DLD1 (cell line): ENCODE data around the gene CNTNAP3.
"Not testable (repeated sequence)": the region's sequence is repeated elsewhere in the genome, so short reads cannot be mapped to it uniquely, and the experiment has no call there.

ENCODE experiments used
- in situ Hi-C: cut with HindIII; loops from 2 replicates; pipeline ENCODE4 v1.10.0; 2017; ENCODE audit warnings: low sequenced_read_pairs

Gene CNTNAP3

GRCh38 chr9:39287980-39288379 lies at the start of gene CNTNAP3:
TSS of gene CNTNAP3 (minus strand) at chr9:39288167. CDS start at chr9:39288064, 103 bp downstream.
- in situ Hi-C loops = not testable (repeated sequence)

DNA sequence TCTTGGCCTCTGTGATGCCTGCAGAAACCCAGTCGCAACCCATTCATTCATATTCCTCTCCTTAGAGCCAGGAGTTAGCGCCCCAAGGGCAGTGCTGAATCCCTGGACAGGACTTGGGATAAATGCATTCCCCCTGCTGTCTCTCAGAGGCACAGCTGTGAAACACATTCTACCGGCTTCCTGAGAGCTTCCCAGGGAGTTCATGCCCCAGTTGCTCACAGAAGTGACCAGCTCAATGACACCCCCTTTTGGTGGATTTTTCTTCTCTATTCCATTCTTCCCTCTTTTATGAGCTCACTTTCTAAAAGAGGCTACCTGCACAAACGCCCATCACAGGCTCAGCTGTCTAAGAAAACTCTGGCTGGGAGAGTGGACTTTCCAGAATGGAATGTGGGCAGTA lies 8.0 kb downstream of the CNTNAP3 start:
- in situ Hi-C loops = not testable (repeated sequence)

GRCh38 chr9:39242513-39242912 lies 45.5 kb downstream of the CNTNAP3 start:
- in situ Hi-C loops = not testable (repeated sequence)

GRCh38 chr9:39232130-39232991 lies 55.6 kb downstream of the CNTNAP3 start:
- in situ Hi-C loops = not testable (repeated sequence)

- in situ Hi-C loops = not testable (repeated sequence)
Observed at GRCh38 chr9:39215976-39216375, 72.0 kb downstream of the CNTNAP3 start.

DNA sequence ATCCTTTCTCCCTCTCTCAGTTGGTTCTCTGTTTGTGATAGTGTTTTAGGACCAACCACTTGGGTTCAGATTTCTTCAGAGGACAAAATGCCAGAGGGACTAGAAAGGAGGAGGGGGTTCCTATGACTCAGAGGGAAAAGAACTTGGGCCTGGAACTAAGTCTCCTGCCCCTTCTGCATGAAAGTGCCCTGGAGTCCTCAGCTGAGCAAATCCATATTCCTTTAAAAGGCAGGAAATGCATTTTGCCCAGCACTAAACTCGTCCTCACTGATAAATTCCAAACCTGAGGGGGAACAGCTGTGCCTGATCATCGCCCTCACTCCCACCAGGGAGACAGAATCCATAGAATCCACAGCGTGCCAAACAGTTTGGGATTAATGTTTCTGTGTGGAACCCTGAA lies 78.2 kb downstream of the CNTNAP3 start:
- in situ Hi-C loops = not testable (repeated sequence)

GRCh38 chr9:39206643-39207042 lies 81.3 kb downstream of the CNTNAP3 start:
- in situ Hi-C loops = not testable (repeated sequence)

DNA sequence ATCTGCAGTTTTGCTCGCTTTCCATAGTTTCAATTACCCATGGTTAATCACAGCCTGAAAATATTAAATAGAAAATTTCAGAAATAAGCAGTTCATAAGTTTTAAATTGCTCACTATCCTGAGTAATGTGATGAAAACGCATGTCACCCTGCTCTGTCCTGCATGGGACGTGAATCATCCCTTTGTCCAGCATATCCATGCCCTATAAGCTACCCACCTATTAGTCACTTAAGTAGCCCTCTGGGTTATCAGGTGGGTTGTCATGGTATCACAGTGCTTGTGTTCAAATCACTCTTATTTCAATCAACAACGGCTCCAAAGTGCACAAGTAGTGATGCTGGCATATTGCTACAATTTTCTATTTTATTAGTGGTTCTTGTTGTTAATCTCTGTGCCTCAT lies 82.1 kb downstream of the CNTNAP3 start:
- in situ Hi-C loops = not testable (repeated sequence)

GRCh38 chr9:39200412-39200811 lies 87.6 kb downstream of the CNTNAP3 start:
- in situ Hi-C loops = not testable (repeated sequence)

DNA sequence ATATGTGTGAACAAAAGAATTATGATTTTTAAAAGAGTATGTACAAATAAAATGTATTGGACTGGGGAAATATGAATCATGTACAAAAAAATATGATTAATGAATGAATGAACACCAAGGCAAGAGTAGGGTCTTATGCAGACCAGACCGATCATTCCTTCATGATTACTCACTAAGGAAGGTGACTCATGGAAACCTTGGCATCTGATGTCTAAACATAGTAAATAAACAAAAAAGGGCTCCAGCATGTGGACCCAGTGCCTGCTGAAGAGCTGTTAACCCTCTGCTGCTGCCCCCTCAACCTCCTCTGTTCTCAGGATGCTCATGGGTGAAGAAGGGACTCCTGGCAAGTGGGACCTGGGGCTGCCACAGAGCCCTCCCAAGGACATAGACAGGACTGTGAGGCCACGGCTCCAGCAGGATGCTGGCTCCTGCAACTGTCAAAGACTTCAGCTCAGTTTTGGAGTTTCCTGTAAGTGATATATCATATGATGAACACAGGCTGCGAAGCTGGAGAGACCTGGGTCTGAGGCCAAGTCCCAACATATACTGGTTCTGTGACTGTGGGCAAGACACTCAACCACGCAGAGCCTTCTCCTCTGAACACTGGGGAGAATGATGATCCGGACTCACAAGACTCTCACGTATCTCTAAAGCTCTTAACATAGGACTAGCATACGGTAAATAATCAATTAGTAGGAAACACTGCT lies 89.8 kb downstream of the CNTNAP3 start:
- in situ Hi-C loops = not testable (repeated sequence)

DNA sequence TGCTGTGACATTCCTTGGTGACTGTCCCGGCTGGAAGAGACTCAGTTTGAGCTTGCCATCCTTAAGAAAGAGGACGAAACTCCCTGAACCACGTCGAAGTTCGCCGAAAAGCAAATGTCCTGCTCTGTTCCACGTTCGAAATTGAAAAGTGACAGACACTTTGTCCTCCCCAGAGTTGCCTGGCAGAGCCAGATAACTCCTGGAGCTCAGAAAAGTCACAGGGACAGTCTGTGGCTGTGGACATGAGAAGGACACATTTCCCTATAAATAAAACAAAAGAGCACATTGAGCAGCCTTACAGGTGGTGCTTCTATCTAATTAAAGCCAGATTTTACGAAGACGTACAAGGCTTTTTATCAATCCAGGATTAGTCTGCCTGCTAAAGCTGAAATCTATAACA lies 116.6 kb downstream of the CNTNAP3 start:
- in situ Hi-C loops = not testable (repeated sequence)

GRCh38 chr9:39157714-39158113 lies 130.3 kb downstream of the CNTNAP3 start:
- in situ Hi-C loops = not testable (repeated sequence)

GRCh38 chr9:39132826-39133552 lies 155.0 kb downstream of the CNTNAP3 start:
- in situ Hi-C loops = not testable (repeated sequence)

- in situ Hi-C loops = not testable (repeated sequence)
Observed at GRCh38 chr9:39121401-39121800, 166.6 kb downstream of the CNTNAP3 start.

- in situ Hi-C loops = not testable (repeated sequence)
Observed at GRCh38 chr9:39111746-39112145, 176.2 kb downstream of the CNTNAP3 start.

- in situ Hi-C loops = no loop called here
Observed at GRCh38 chr9:39108145-39108544, 179.8 kb downstream of the CNTNAP3 start.

DNA sequence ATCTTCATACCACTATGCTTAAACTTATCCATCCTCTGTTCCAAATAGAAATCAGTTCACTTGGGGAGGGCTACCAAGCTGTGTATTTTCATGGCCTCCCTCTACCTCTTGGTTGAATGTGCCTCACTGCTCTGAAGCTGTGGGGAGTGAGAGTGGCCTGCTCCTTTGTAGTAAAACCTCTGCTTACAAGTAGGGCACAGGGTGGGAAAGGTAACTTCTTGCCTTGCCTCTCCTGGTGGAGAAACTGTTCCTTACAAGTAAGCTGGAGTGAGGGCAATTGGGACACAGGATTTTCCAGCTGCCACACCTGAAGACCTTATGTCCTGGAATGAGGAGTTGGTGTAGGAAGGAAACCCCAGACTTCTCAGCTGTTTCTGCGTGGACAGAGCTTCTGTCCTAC lies 190.8 kb downstream of the CNTNAP3 start:
- in situ Hi-C loops = not testable (repeated sequence)

- in situ Hi-C loops = not testable (repeated sequence)
Observed at GRCh38 chr9:39085311-39085710, 202.7 kb downstream of the CNTNAP3 start.

GRCh38 chr9:39082574-39082973 lies 205.4 kb downstream of the CNTNAP3 start:
- in situ Hi-C loops = not testable (repeated sequence)

GRCh38 chr9:39080081-39080480 lies 207.9 kb downstream of the CNTNAP3 start:
- in situ Hi-C loops = not testable (repeated sequence)

GRCh38 chr9:39078621-39079256 lies 209.2 kb downstream of the CNTNAP3 start:
- in situ Hi-C loops = not testable (repeated sequence)
